HG03097 (cell line): ENCODE results near the gene ETFDH.
"Not testable (repeated sequence)": the region's sequence is repeated elsewhere in the genome, so short reads cannot be mapped to it uniquely, and the experiment has no call there.

ENCODE experiments used
- ATAC-seq: cut with Tn5 transposase; IDR thresholded peaks from one replicate; pipeline ENCODE4 v1.9.1; 2021; ENCODE audit not compliant: unreplicated experiment, low FRiP score

Gene ETFDH

DNA sequence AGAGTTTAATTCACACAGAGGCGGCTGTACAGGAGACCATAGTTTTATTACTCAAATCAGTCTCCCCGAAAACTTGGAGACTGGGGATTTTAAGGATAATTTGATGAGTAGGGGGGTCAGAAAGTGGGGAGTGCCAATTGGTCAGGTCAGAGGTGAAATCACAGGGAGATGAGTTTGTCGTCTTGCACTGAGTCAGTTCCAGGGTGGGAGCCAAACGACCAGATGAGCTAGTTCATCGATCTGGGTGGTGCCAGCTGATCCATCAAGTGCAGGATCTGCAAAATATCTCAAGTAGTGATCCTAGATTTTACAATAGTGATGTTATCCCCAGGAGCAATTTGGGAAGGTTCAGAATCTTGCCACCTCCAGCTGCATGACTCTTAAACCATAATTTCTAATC, 4.0 kb downstream of the ETFDH start:
- no peak for ATAC-seq

DNA sequence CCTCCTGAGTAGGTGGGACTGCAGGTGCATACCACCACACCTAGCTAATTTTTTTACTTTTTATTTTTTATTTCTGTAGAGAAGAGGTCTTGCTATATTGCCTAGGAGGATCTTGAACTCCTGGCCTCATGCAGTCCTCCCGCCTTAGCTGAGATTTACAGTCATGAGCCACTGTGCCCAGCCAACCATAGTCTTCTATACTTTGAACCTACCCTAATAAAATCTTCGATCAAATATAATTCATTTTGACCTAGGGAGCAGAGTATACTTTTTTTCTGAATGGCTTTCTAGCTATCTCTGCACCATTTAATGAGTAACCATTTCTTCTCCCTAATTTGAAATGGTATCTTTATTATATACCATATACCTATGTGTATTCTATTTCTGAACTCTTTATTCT, 6.7 kb downstream of the ETFDH start:
- no peak for ATAC-seq

DNA sequence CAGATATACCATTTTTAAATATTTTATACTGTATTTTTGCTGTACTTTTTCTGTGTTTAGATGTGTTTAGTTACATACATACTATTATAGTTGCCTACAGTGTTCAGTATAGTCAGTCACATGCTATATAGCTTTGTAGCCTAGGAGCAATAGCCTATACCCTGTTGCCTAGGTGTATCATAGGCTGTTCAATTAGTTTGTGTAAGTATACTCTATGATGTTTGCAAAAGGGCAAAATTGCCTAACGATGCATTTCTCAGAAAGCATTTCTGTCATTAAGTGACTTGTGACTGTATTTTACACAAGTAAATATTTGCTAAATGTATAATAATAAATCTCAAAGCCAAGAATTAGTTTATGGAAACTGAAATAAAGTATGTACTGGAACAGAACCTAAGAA, 9.5 kb downstream of the ETFDH start:
- ATAC-seq: no peak

DNA sequence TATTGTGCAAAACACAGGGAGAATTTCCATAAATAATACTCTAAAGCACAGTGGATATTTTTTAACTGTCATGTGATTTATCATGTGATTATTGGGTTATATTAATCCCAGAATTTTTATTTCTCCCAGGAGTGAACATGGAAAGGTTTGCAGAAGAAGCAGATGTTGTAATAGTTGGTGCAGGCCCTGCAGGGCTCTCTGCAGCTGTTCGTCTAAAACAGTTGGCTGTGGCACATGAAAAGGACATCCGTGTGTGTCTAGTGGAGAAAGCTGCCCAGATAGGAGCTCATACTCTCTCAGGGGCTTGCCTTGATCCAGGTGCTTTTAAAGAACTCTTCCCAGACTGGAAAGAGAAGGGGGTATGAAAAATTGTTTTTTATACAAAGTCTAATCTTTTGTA, 10.0 kb downstream of the ETFDH start:
- ATAC-seq: no peak

DNA sequence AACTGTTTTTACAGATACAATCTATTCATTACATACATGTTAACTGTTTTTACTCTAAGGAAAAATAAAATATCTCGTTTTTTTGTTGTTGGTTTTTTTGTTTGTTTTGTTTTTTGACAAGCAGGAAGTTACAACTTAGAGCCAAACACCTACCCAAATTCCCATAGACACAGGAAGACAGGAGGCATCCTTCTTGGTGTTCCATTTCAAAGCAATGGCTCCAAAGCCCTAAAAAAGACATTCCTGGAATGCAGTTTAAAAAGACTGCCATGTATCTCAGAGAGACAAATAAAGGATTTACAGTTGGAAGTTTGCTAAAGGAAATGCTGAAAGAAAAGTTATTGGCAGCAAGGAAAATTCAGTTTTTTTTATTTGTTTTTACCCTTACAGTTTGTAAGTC, 16.7 kb downstream of the ETFDH start:
- no peak for ATAC-seq

DNA sequence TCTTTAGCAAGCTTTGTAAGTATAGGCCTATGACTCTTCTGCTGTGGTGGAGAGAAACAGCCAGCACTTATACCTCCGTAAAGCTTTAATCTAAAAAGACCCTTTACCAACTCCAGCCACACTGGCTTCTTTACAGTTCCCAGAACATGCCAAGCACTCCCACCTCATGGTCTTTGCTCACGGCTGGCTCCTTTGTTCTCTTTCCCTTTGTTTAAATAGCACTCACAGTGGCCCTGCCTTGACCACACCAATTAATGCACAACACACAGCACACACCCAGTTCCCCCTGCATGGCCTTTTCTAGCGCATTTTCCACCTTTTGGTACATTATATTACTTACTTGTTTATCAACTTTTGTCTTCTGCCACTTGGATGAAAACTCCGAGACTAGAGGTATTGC, 32.2 kb downstream of the ETFDH start:
- ATAC-seq: no peak

DNA sequence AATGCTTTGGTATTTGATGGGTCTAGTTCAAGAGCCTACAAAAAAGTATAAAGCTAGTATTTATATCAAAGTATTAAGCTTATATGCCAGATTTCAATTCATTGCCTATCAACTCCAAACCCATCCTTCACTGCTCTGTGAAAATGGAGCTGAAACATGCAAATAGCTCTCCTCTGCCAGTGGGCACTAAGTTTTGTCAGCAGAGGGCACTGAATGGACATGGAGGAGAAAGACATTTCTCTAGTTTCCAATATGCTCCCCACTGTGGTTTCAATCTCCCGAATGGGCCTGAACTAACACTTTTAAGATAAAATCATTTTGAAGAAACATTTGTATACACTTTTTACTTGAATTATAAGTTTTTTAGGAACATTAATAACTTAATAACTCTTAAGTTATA, 38.7 kb downstream of the ETFDH start:
- ATAC-seq: no peak

DNA sequence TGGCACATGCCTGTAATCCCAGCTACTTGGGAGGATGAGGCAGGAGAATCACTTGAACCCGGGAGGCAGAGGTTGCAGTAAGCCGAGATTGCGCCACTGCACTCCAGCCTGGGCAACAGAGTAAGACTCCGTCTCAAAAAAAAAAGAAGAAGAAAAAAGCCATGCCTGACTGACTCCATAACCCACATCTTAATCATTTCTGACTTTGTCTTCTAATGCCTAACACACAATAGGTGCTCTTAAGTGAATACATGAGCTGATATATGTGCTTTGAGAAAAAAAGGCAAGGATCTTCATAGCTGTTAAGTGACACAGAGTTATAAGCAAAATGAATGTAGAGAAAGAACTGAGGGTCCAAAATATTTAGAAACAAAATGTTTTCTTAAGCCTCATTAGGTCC, 40.5 kb downstream of the ETFDH start:
- ATAC-seq: not testable (repeated sequence)

DNA sequence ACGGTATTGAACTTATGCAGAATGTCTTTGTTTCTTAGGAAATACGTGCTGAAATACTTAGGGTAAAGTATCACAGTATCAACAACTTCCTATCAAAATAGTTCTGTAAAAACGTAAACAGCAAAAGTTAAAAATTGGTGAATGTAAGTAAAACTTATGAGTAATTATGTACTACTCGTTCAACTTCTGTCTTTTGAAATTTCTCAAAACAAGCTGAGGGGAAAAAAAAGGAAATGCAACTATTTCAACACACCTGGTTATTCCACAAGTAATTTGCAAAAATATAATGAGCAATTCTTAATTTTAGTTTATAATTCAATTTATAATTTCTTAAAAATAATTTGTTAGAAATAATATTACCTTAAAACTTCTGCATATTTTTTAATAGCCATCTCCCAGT, 42.8 kb downstream of the ETFDH start:
- ATAC-seq: no peak

DNA sequence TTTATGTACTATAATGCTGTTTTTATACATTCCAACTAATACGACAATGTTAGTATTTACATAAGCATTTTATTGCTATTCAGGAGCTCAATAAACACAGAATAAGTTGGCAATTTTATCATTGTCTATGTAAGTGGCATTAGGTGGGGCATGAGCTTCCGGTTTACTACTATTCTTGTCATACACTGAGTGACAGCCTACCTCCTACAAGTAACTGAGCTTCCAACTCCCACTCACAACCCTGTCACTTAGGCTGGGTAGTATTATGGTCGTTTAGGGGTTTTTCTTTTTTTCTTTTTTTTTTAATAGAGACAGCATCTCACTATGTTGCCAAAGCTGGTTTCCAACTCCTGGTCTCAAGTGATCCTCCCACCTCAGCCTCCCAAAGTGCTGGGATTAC, 43.7 kb downstream of the ETFDH start:
- no peak for ATAC-seq

DNA sequence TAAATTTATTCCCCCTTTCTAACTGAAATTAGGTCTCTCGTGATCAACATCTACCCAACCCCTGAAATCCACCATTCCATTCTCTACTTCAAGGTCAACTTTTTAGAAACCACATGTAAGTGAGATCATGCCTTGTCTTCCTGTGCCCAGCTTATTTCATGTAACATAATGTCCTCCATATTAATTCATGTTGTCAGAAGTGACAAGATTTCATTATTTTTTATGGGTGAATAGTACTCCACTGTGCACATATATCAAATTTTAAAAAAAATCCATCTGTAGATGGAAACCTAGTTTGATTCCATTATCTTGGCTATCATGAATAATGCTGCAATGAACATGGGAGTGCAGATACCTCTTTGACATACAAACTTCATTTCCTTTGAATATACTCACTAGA, 49.6 kb downstream of the ETFDH start:
- ATAC-seq: no peak

DNA sequence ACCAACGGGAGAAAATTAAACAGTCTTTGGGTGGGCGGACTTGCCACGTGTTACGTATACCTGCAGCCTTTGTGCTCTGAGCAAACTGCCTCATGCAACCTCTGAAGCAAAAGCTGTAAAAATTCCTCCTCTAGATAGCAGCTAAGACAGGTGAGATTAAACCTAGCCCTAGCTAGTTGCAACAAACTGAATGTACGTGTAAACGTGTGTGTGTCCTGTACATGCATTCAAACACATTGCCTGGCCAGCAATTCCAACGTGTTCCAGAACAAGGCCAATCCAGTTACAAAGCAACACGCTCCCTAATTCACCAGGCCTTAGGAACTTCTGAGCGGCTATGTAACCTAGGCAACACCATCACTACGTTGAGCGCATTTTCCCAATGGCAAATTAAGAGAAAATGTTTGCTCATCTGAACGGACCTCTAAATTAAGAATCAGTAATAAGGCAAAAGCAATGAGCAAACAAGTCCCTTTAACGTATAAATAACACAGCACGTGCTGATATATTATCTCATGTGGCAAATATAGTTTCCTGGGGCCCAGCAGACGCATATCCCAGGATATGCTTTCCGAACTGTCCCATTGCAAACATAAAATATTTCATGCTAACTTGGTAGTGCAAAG, 50.3 kb downstream of the ETFDH start:
- ATAC-seq: peak; percentile 1

DNA sequence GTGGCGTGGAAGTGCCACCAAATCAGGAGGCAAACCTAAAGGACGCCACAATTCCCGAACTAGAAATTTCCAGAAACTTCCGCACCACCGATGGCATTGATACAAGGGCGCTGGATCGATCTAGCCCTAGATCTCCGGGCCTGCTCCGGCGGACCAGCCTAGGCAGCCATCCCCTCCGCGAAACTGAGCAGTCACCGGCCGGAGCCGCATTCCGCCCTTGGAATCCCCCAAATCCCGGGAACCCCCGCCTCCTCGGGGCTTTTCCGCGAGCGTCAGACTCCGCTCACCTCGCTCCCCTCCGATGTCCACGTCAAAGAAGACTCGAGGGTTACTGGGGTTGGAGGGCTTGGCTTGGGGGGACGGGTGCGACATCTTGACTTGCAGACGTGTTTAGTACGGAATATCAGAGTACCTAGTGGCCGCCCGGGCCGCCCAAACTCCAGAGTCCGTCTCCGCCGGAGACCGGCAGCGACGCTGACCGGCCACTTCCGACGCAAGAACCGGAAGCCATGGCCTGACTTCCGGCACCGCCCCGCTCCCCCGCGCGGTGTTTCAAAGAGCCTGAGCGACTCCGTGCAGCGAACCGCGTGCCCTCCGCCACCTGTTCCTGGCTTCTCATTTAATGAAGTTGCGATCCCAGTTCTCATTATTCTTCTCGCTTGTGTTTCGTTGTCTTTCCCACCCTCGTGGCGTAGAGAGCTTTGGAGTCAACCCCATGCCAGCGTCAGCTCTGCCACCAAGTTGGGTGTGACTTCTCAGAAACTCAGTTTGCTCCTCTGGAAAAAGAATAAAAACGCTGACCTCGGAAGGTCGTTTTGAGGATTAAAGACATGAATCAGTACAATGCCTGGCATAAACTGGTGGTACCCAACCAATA, 51.1 kb downstream of the ETFDH start, which contains the start of gene PPID:
Gene PPID, minus strand, starts transcription at position 480 of the 877 bp plus-strand sequence. Its CDS starts 108 bp downstream, at position 372.
- ATAC-seq: peak; percentile 97

DNA sequence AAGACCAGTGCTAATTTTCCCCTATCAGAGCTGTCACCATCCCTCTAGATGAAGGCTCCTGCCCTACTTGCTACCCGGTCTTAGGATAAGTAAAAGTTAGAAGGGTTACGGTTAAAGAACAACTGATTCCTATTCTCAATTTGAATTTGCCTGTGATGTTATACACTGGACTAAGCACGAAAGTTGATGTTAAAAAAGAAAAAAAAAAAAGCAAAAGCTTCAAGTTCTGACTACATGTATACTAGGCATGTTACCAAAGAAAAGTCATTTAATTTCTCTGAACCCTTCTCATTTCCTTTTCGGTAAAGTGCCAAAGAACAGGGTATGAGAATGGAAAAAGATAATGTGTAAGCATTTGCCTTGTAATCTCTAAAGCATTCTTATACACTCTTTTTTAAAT, 52.5 kb downstream of the ETFDH start:
- ATAC-seq: no peak

DNA sequence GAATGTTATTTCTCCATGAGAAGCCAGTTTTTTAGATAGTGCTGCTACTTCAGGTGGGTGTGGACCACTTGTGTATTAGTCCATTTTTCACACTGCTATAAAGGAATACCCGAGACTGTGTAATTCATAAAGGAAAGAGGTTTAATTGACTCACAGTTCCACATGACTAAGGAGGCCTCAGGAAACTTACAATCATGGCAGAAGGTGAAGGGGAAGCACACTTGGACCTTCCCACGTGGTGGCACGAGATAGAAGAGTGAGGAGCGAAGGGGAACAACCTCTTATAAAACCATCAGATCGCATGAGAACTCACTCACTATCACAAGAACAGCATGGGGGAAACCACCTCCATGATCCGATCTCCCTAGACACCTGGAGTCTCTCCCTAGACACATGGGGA, 54.5 kb downstream of the ETFDH start:
- no peak for ATAC-seq

DNA sequence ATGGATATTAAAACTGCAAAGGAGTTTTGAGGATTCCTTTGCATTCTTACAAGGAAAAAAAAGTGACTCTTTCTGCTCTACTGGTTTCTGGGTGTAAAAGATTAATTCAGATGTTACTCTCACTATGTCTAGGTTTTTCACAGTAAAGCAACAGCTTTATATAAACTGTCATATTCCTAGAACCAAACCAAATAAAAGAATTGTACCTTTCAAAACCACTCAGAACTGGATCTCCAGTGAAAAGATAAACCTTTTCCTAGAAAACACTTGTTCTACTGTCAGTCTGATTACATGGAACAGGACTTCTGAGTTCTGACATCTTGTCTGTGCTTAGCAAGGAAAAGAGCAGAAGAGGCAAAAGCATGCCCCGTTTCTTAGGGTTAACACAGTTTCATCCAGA, 56.1 kb downstream of the ETFDH start:
- no peak for ATAC-seq

DNA sequence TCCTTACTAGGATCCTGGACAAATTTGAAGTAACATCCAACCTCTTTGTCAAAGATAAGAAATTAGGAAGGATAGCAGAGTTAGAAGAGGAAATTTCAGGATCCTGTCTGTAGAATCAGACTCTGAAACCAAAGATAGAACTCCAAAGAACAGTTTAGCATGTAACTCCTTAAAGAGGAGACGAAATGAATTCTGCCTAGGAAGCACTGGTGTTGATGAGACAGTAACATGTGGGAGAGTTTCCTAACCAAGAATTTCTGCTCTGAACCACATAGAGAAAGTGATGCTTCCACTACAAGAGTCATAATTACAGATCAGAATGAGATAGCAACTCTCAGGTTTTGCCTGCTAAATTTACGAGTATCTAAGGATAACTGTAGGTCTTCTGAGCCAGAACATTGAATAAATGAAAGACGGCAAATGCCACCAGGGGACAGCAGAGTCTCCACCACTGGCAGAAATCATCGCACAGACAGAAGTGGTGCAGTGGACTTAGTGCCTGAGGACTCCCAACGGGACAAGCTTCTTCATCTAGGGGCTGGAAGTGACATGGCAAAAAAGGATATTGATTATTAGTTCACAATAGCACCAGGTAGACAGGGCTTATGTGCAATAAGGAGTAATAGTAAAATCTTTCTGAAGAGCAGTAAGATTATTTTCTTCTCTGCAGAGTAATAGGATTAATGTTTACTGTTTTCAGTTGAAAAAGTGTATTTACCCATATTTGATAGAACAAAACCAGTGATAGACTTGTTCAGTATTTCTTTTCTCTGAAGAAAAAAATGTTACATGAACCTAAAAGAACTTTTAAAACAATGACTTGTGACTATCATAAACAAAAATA, 57.8 kb downstream of the ETFDH start:
- ATAC-seq: peak; percentile 64

DNA sequence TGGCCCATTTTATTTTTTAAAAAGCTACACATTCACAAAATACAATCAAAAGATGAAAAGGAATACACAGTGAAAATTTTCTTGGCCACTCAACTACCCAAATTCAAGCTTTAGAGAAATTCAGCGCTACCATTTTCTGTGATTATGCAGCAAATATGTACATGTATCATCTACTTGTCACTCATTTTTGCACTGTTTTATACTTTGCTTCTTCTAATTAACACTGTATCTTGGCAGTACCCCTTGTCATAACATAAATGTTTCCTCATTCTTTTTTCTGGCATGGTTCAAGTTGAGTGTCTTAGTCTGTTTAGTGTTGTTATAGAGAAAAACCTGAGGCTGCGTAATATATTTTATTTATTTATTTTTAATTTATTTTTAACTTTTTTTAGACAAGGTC, 66.8 kb downstream of the ETFDH start:
- ATAC-seq: no peak

DNA sequence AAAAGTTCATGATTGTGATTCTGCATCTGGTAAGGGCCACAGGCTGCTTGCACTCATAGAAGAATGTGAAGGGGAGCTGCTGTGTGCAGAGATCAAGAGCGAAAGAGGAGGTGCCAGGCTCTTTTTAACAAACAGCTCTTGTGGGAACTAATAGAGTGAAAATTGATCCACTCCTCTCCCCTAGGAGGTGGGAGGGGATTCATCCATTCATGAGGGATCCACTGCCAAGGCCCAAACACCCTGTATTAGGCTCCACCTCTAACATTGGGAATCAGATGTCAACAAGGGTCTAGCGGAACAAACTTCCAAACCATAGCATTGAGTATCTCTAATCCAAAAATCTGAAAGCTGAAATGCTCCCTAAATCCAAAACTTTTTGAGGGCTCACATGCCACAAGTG, 67.5 kb downstream of the ETFDH start:
- ATAC-seq: no peak

DNA sequence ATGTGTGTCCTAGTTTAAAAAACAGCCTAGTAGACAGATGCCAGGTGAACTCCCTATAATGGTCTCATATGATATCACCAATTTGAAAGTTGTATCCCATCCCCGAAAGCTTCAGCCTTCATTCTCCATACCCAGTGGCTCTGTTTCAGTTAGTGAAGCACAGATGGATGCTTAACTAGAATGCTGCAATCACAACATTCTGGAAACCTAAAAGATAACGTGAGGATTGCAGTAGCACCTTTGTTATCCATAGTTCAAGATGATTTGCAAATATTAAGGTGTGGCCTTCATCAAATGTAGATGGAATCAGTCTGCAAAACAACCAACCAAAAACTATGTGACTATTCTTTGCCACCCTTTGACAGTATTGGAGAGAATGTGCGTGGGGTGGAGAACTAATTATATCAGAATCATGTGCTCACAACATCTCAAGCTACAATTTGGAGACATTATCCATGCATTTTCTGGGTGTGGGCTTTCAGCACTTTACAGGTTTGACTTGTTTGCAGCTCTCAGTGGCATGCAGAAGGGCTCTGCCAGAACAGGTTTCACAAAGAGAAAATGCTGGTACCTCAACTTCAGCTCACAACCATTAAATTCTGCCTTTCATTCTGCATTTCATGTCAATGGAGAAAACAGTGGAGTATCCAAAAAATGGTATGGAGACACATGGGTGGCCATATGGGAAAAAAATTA, 69.4 kb downstream of the ETFDH start:
- ATAC-seq: no peak

DNA sequence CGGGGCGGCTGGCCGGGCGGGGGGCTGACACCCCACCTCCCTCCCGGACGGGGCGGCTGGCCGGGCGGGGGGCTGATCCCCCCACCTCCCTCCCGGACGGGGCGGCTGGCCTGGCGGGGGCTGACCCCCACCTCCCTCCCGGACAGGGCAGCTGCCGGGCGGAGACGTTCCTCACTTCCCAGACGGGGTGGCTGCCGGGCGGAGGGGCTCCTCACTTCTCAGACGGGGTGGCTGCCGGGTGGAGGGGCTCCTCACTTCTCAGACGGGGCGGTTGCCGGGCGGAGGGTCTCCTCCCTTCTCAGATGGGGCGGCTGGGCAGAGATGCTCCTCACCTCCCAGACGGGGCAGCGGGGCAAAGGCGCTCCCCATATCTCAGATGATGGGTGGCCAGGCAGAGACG, 74.4 kb downstream of the ETFDH start:
- not testable (repeated sequence) for ATAC-seq
